HepG2 (cell line): ENCODE results near the gene C5. TPM values are rescaled to one million over a fixed set of nuclear protein-coding genes. Genes with fewer than 3 reads are reported as not detected.

Experiments
- CBX2 ChIP-seq, 2 experiments: fragments of 200-600 bp in 1 of 2; sonication (generic); formaldehyde crosslinking in 1 of 2; IDR thresholded peaks; 2 replicates each; pipeline versions ENCODE4 v1.7.0 to v1.8.1; 2018 to 2022; ENCODE audit warnings: low read depth in 2 of 2, low read length in 1 of 2, mild to moderate bottlenecking in 1 of 2, missing genetic modification reagents in 1 of 2
- HMG20A ChIP-seq: IDR thresholded peaks from 2 replicates; pipeline ENCODE4 v1.6.1; 2016; ENCODE audit warnings: borderline replicate concordance
- HOXA5 ChIP-seq: sonication (generic); formaldehyde crosslinking; IDR thresholded peaks from 2 replicates; pipeline ENCODE4 v1.4.0; 2020; ENCODE audit warnings: missing genetic modification reagents
- KIAA2018 ChIP-seq: sonication (generic); formaldehyde crosslinking; IDR thresholded peaks from 2 replicates; pipeline ENCODE4 v1.5.0; 2020; ENCODE audit warnings: mild to moderate bottlenecking, missing genetic modification reagents, borderline replicate concordance
- MEF2D ChIP-seq: sonication (generic); formaldehyde crosslinking; IDR thresholded peaks from 2 replicates; pipeline ENCODE4 v1.5.1; 2020; ENCODE audit warnings: mild to moderate bottlenecking, missing genetic modification reagents
- SP2 ChIP-seq: sonication (generic); formaldehyde crosslinking; IDR thresholded peaks from 2 replicates; pipeline ENCODE4 v1.5.1; 2020; ENCODE audit warnings: mild to moderate bottlenecking, missing genetic modification reagents
- ZNF317 ChIP-seq: sonication (generic); formaldehyde crosslinking; IDR thresholded peaks from 2 replicates; pipeline ENCODE4 v1.5.0; 2020; ENCODE audit warnings: mild to moderate bottlenecking, missing genetic modification reagents
- ZNF687 ChIP-seq: sonication (generic); formaldehyde crosslinking; IDR thresholded peaks from 2 replicates; pipeline ENCODE4 v1.5.1; 2020; ENCODE audit warnings: mild to moderate bottlenecking, missing genetic modification reagents, moderate library complexity
- ZNF713 ChIP-seq: sonication (generic); formaldehyde crosslinking; IDR thresholded peaks from 2 replicates; pipeline ENCODE4 v1.4.0; 2020; ENCODE audit warnings: mild to moderate bottlenecking, missing genetic modification reagents
- ZNF776 ChIP-seq: sonication (generic); formaldehyde crosslinking; IDR thresholded peaks from 2 replicates; pipeline ENCODE4 v1.4.0; 2020; ENCODE audit warnings: mild to moderate bottlenecking, missing genetic modification reagents
- ZSCAN21 ChIP-seq: sonication (generic); formaldehyde crosslinking; IDR thresholded peaks from 2 replicates; pipeline ENCODE4 v1.8.0; 2022; ENCODE audit warnings: mild to moderate bottlenecking, missing genetic modification reagents, moderate library complexity, borderline replicate concordance
- polyA plus RNA-seq, 8 experiments: library from polyadenylated mRNA; depleted of rRNA in 3 of 8; stranded (reverse) in 7 of 8; unstranded in 1 of 8; fragments of >200 nt; fragmentation: Illumina TruSeq in 4 of 8; extraction: Trizol in 4 of 8; gene quantifications; 2 replicates each; pipeline versions ENCODE4 v1.2.1 to v1.2.3, GENCODE V29; 2011 to 2016; ENCODE audit warnings: low read depth in 4 of 8, missing spikeins in 1 of 8, mixed read lengths in 1 of 8; ENCODE audit not compliant: insufficient read depth in 1 of 8
- total RNA-seq, 5 experiments: library from RNA; depleted of rRNA; stranded (reverse); fragments of >200 nt; fragmentation: Illumina TruSeq; extraction: Trizol; gene quantifications; 2 replicates each; pipeline ENCODE4 v1.2.3, GENCODE V29; 2016; ENCODE audit warnings: low read depth in 1 of 5
- TF ChIP-seq, protein P1 (sequence below): sonication (generic); formaldehyde crosslinking; IDR thresholded peaks from 2 replicates; pipeline ENCODE4 v1.8.0; 2022; ENCODE audit warnings: mild to moderate bottlenecking, missing genetic modification reagents

Gene C5
- total and polyA plus RNA-seq, 2 of the 13 experiments (the other 11 are each of a cell fraction or from before 2014, with no cell fraction given): 57.6 to 192 TPM

DNA sequence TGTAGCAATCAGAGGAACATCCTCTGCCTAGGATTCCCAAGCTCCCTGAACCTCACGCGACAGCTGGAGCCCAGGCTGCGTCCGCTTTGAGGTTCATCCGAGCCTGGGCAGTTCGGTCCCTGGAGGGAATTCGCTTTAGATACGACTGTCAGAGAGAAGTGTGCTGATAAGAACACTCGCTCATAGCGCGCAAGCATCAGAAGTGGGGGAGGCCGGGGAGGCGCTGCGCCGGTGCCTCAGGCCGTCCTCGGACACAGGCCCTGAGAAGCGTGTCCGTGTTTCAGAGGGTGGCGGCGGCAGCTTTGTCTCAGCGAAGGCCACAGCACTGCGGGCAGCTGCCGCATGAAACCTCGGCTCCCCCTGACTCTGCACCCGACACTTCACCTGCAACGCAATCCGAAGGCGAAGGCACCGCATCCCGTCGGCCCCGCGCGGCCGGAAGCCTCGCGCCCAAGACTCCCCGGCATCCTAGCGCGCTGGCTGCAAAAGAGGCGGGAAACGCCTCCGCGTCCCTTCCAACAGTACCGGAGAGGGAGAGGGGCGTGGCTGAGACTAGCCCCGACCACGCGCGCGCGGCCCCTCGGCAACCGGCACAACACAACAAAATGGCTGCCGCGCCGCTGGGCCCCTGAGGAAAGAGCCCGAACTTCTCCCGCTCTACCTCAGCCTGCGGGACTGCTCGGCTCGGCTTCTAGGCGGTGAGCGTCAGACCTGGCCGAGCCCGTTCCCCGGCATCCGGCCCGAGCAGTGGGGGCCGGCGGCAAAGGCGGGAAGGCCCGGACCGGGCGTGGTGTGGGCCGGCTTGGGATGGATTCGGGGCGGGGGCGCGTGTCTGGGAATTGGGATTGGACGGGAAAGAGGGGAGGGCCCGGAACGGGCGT lies 24.5 kb upstream of the C5 start, which contains the start of gene CNTRL (continued):
- TF ChIP-seq KIAA2018 (no peak), SP2 (CRISPR knock-in tag) (no peak), ZNF713 (CRISPR knock-in tag) (0 out of 2 replicates have a peak, but pooled peaks have one; percentile 50), ZNF317 (peak; percentile 76), MEF2D (CRISPR knock-in tag) (peak; percentile 95), HOXA5 (CRISPR knock-in tag) (peak; percentile 83; the same call in 1 of the 2 replicates), ZNF687 (CRISPR knock-in tag) (peak; percentile 100), CBX2 (IDR thresholded peaks at IDR 0.05; ENCODE audit: low read depth, low read length) (no peak), CBX2 (CRISPR knock-in tag; IDR thresholded peaks at IDR 0.05; ENCODE audit: low read depth) (0 out of 2 replicates have a peak, but pooled peaks have one; percentile 28), HMG20A (peak; percentile 46; the same call in 1 of the 2 replicates), ZNF776 (CRISPR knock-in tag) (peak; percentile 96), ZSCAN21 (CRISPR knock-in tag) (peak; percentile 90; the same call in 1 of the 2 replicates)
- TF ChIP-seq, protein P1, sequence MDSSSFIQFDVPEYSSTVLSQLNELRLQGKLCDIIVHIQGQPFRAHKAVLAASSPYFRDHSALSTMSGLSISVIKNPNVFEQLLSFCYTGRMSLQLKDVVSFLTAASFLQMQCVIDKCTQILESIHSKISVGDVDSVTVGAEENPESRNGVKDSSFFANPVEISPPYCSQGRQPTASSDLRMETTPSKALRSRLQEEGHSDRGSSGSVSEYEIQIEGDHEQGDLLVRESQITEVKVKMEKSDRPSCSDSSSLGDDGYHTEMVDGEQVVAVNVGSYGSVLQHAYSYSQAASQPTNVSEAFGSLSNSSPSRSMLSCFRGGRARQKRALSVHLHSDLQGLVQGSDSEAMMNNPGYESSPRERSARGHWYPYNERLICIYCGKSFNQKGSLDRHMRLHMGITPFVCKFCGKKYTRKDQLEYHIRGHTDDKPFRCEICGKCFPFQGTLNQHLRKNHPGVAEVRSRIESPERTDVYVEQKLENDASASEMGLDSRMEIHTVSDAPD (CRISPR knock-in tag): peak; percentile 70; the same call in 1 of the 2 replicates
